Activated CD4-positive, CD25-positive, alpha-beta regulatory T cell treated with anti-CD3 and anti-CD28 coated beads, Interleukin-2, amount 50 U/mL, for 72 hours (primary cell): Measurements from ENCODE around the gene VSTM2L.
"Not testable (repeated sequence)": the region's sequence is repeated elsewhere in the genome, so short reads cannot be mapped to it uniquely, and the experiment has no call there.

Experiments used
- DNase-seq: peaks from one replicate; pipeline ENCODE4 v3.0.0; 2021

Gene VSTM2L, protein sequence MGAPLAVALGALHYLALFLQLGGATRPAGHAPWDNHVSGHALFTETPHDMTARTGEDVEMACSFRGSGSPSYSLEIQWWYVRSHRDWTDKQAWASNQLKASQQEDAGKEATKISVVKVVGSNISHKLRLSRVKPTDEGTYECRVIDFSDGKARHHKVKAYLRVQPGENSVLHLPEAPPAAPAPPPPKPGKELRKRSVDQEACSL

DNA sequence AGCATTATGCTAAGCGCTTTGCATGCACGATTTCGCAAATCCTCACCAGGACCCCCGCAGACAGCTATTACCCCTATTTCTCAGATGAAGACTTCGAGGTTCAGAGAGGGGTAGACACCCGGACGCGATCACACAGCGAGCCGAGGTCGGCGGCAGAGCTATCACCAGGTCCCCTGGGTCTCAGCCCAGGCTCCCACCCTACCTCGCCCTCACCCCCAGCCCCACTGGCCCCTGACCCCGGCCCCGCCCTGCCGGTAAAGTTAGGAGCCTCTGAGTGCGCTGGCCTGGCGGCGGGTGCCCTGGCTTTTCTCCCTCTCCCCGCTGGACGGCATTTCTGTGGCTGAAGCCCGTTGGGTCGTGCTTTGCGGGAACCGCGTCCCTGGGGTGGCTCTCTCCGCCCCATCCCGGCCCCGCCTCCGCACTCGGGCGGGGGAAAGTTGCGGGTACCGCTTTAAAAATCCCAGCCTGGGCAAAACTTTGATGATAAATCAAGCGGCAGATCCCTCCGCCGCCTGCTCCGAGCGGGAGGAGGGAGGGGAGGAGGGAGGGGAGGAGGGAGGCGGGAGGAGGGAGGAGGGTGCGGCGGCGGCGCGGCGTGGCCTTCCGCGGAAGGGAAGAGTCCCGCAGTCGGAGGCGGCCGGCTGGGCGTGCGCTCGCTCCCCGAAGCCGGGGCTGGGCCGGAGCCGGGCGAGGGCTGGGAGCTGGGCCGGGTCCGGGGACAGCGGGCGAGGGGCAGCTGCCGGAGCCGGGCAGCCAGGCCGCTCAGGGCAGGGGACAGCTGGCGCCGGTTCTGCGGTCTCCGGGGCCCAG, at the start of gene VSTM2L:
Gene VSTM2L, plus strand, starts transcription at position 624 of the 810 bp plus-strand sequence. CDS start 224 bp downstream, outside the sequence.
- no peak for DNase-seq

- DNase-seq = no peak
These were observed 49.0 kb upstream of the VSTM2L start for GRCh38 chr20:37853823-37854375.

GRCh38 chr20:37856034-37856433, 46.9 kb upstream of the VSTM2L start:
- DNase-seq = not testable (repeated sequence)

DNA sequence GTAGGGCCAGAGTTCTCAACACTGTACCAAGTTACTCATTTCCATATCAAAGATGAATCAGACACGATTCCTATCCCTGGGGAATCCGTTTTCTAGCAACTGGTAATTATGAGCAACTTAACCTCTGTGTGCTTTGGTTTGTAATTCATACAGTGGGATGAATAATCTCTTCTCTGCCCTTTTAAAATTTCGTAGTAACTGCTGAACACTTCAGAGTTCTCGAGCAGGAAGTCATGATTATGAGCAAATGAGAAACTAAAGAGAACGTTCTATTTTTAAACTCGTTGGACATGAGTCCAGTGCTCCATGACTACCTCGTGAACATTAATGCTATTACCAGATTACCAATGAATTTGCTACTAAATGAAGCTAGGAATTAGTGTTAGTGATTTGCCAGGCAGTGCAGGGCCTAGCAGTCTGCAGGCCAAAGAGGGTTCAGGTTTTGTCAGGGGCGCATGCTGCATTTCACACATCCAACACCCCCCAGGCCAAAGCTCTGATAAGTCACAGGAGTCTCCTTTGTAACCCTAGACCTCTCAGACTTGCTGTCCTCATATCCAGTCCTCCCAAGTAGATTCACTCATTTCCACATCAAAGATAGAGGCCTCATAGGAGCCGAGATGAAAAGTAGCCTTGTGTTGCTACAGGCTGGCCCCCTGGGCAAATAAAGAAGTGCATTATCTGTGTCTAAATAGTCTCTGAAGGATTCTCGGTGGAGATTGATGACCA, 45.8 kb upstream of the VSTM2L start:
- DNase-seq = no peak

DNA sequence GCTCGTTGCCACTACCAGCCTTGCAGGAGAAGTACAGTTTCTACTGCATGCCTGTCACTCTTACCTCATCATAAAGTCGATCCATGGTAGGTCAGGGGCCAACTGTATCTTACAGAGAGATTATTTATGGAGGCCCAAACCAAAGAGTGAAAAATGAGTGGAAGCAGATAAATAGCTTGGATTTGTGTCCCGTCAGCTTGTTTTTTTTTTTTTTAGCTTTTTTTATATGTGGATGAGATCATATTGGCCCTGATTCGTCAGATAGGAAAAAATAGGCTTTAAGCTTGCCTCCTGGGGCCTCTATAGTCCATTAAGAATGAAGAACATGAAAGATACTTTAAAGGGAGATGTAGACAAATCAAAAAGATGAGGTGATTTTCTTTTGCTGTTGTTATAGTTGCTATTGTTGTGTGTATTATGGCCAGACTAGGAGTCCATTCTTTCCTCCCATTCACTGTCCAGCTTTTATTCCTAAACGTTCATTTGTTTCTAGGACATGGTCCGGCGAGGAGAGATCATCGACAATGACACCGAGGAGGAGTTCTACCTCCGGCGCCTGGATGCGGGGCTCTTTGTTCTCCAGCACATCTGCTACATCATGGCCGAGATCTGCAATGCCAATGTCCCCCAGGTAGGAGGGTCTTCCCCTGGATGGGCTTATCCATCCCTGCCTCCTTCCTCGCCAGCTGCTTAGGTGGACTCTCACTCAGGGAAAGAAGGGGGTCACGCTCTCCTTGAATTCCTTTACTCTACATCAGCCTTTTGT, 43.3 kb upstream of the VSTM2L start:
- no peak for DNase-seq

DNA sequence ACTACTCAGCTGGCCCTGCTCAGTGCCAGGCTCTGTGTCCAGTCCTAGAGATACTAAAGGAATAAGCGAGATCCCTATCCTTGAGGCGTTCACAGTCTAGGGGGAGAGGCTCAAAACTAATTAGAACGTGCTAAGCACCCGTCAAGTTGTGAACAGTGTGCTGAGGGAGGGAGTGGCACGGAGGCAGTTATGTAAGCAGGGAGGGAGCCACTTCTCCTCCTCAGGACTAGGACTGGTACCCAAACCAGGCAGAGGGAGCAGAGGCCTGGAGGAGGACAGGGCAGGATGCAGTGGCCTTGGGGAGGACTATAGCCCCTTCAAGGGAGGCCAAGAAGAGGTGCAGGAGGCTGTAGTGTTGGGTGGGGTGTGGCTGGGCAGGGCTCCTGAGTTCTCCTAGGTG, 39.6 kb upstream of the VSTM2L start:
- no peak for DNase-seq

DNA sequence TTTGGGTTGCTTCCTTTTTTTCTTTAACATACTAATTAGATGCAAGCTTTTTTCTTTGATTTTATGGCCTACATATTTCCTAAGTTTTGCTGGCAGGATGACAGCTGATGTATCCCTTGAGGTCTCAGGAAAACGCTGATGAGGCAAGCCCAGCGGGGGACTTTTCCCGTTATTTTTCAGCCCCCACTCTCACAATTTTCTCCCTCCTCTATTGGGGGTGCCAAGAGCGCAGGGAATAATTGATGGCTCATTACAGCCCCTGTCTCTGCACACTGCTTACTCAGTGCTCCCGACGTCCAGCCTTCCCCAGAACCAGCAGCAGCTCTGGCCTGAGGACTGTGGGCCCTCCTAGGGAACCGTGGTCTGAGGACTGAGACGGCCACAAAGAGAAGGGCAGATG, 38.6 kb upstream of the VSTM2L start:
- DNase-seq = no peak

- DNase-seq = no peak
These were observed 36.9 kb upstream of the VSTM2L start for GRCh38 chr20:37866051-37866450.

DNA sequence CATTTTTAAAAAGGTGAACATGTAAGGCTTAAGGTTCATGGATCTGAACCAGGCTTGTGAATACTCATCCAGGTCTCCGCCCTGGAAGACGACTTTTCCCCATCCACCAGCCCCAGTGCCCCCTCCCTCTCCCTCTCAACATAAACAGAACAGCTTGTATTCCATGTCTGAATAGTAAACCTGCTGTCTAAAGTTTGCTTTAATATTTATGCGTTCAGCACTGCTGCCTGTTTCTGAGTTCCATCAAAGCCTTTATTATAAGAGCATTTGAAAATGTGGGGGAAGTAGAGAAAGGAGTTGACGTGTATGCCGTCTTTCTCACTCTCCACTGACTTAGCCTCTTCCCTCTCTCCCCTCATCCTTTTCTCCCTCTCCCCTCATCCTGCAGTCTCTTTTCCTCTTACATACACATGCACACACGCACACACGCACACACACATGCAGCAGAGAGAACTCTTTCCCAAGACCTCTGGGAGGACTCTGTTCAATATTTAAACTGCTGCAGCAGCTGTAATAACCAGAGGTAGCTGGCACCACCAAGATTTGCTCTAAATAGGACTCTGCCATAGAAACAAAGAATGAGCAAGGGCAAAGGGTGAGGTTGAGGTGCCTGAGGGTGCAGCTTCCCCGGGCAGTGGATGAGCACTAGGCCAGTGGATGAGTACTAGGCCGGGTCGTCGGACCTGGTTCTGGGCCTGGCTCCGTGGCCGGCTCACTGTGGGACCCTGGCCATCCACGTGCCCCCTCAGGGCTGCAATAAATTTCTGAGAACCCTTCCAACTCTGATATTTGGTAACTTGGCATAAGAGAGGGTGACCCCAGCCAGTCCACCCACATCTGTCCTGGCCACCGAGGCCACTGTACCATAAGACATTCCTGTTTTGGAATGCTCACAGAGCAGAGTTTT, 35.4 kb upstream of the VSTM2L start:
- no peak for DNase-seq

- DNase-seq = no peak
These were observed 34.0 kb upstream of the VSTM2L start for GRCh38 chr20:37868851-37869333.

- DNase-seq = no peak
These were observed 33.5 kb upstream of the VSTM2L start for GRCh38 chr20:37869334-37869861.

DNA sequence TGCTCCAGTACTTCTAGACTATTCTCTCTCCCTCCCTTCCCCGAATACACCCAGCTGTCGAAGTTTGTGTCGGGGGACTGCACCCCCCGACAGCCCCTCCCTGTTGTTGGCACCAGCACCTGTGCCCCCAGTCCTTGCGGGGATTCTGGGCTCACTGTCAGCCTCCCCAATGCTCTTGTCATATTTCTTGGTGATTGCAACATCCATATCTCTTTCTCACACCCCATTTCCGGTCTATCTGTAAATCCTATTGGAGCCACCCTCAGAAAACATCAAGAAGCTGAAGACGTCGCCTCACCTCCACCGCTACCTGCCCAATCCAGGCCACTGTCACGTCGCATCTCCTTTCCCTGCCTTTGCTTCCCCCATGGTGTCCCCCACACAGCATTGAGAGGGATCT, 32.6 kb upstream of the VSTM2L start:
- no peak for DNase-seq

DNA sequence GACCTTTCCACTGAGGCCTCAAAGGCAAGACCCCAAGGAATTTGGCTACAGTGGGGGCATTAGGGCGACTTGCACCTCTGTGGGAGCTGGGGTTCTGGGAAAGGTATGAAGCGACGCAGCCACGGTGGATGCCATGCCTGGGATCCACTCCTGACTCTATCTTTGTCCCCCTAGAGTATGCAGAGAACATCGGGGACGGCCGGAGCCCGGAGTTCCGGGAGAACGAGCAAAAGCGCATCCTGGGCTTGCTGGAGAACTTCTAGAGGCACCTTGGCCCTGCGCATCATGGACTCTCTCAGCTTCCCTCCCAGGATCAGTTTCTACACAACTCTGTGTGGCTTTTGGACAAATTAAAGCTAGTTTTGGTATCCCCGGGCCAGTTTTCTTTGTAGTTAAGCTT, 31.2 kb upstream of the VSTM2L start:
- no peak for DNase-seq

DNA sequence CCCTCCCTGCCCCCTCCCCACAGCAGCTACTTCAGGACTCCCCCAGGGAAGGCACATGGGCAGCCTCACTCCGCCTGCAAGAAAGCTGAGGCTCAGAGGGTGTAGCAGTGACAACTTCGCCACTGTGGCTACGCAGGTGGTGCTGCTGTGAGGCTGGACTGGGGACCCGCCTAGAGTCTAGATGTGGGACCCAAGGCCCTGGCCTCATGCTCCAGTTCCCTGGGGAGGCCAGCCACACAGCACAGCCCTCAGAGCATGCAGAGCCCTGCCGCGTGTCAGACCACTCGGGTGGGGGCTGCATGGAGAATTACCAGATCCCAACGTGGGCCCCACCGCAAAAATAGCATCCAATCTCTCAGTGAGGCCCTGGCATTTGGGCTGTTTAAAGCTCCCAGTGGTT, 30.8 kb upstream of the VSTM2L start:
- no peak for DNase-seq

GRCh38 chr20:37873884-37874283, 29.0 kb upstream of the VSTM2L start:
- no peak for DNase-seq

- DNase-seq = no peak
These were observed 27.3 kb upstream of the VSTM2L start for GRCh38 chr20:37875460-37876175.

GRCh38 chr20:37876863-37877262, 26.1 kb upstream of the VSTM2L start:
- no peak for DNase-seq

DNA sequence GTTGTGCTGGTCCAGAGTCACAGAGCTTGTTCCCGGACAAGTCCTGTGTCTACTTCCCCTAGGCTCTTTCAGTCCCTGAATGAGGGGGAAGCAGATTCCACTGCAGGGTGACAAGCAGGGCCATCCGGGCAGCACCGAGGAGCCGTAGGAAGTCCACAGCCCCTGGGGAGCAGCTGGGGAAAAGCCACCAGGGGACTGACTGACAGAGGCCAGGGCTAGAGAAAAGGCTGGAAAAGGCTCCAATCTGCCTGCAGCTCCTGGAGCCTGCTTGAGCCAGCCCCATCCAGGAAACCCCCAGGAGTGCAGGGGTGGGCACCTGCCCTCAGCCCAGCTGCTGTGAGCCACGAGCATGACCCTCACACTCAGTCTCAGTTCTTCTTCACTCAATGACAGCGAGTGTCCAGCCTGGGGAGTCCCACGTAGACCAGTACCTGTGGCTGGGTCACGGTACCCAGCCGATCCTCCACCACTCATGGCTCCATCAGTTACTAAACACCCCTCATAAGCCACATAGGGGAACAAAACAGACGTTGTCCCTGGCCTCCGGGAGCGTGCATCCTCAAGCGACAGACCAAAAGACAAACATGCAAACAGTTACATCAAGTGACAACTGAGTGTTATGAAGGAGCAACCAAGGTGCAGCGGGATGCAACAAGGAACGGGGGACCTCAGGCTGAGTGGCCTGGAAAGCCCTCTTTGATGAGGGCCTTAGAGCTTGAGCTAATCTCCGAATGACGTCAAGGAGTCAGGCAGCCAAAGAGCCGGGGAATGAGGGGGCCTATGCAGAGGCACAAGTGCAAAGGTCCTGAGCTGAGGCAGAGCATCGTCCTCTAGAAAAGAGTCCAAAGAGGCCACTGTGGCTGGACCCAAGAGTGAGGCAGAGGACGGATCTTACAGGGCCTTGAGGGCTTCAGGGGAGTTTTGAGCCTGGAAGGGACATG, 24.8 kb upstream of the VSTM2L start:
- no peak for DNase-seq

DNA sequence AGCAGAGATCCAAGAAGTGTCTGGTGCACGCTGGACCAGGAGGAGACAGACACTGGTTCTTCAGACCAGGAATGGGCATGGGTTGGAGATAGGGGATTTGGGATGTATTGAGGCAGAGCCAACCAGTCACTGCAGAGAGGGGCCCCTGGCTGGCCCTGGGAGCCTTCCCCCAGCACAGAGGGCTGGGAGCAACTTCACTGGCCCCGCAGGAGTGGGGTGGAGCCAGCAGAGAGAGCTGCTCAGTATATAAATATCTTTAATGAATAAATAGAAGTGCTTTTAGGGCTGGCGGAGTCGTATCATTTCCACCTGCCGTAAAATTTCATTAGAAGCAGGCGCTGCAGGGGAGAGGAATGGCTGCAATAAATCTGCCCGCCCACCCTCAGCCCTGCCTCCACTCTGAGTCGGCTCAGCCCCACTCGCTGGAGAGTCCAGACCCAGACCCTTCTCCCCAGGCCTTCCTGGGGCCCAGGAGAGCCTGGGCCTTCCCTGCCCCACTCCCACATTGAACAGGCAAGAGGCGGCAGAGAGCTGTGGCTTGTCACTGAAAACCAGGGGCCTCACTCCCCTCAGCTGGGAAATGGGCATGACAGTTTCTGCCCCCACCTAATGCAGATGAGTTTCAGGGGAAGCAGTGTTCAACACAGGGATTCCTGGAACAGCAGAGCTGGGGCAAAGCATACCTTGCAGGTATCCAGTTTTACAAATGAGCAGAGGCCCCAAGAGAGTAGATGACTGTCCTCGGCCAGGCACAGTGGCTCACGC, 23.9 kb upstream of the VSTM2L start:
- DNase-seq = no peak
